ENCODE results near the gene LRRC72.

- TF ChIP-seq CTCF (IDR thresholded peaks at IDR 0.05): no peak
- TF ChIP-seq POLR2AphosphoS5 (IDR thresholded peaks at IDR 0.05): no peak
These were observed 31.5 kb upstream of the LRRC72 start for GRCh38 chr7:16494955-16495719.

All from transverse colon (tissue), 4 donors.